ENCODE measurements around the gene OSBPL3. TPM values are rescaled to one million over a fixed set of nuclear protein-coding genes. Genes with fewer than 3 reads are reported as not detected.
"Not testable (repeated sequence)": the region's sequence is repeated elsewhere in the genome, so short reads cannot be mapped to it uniquely, and the experiment has no call there.

The OSBPL3 gene
- total RNA-seq, 1 donor from 2014 or later = 14.1 TPM

DNA sequence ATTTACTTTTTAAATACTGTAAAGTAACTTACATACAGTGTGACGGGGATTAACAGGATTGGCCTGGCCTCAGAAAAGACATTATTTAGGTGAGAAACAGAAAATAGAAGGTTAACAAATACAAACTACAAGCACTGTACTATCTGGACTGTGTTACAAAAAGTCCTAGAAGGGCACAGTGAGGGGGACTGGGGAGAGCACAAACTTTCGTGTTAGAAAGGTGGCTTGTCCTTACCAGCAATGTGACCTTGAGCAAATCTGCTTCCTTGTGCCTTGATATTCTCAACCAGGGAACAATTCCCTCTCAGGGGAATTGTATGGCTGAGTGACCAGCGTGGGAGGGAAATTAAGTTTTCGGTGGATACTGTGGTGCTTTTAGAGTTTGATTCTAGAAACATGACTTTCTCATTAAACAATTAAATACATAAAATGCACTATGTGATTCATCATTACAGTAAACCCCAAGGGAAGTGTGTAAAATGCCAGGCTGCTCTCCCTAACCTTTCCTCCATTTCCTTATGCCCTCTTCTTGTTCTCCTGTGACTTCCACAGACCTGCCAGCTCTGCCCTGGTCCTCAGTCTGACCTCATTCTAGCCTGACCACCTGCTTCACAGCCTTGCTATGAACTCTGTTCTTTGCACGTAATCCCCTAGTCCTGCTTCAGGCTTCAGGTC is 57.7 kb downstream of the OSBPL3 start:
- no peak for DNase-seq (ENCODE audit: low read depth in 2 of 2)

DNA sequence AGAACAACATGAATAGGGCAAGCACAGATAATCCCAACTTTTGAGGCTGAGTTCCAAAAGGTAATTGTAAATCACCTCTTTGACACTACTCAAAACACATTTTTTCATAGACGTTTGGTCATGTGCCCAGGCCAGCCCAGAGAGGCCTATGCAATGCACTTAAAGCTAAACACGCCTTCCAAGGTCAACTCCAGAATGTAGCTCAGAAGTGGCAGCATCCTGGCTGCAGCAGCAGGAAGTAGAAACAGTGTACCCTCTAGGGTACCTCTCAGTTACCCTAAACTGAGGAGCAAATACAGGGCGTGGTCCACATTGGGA is 58.7 kb downstream of the OSBPL3 start:
- DNase-seq (ENCODE audit: low read depth in 2 of 2) = peak in 1 of 2 donors; percentile 89

DNA sequence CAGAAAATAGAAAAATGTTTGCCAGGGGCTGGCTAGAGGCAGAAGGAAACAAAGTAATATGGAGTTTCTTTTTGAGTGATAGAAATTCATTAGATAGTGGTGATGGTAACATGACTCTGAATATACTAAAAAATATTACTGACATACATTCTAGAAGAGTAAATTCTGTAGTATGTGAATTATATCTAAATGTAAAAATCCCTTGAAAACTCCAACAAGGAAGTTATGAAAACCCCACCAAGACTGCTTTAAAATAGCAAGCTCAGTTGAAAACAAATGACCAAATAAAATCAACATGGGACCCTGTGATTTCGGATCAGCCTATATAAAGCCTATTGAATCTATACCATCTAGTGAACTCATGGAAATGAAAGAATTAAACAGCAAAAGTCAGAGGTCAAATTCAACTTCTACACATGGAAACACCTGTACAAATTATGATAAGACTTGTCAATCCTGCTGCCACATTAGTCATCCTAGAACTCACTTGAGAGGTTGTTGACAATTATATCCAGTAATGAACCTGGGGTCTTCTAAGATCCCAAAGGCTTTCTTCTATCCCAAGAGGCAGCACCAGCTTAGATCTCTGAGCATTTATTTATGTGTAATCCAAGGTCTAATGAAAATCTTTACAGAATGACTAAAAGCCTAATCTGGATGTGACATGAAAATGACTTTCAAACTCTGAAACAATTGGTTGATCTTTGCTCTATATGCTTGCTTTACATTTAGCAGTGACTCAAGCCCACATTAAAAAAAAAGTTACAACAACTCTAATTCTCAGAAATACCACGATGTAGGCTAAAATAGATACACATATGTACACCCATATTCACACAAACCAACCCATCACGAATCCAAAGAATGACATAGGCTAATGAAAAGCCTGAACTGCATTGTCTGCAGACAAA is 59.3 kb downstream of the OSBPL3 start:
- peak in 1 of 2 donors; percentile 51 for DNase-seq (ENCODE audit: low read depth in 2 of 2)

GRCh38 chr7:24917510-24918239 is 62.3 kb downstream of the OSBPL3 start:
- no peak for DNase-seq (ENCODE audit: low read depth in 2 of 2)

DNA sequence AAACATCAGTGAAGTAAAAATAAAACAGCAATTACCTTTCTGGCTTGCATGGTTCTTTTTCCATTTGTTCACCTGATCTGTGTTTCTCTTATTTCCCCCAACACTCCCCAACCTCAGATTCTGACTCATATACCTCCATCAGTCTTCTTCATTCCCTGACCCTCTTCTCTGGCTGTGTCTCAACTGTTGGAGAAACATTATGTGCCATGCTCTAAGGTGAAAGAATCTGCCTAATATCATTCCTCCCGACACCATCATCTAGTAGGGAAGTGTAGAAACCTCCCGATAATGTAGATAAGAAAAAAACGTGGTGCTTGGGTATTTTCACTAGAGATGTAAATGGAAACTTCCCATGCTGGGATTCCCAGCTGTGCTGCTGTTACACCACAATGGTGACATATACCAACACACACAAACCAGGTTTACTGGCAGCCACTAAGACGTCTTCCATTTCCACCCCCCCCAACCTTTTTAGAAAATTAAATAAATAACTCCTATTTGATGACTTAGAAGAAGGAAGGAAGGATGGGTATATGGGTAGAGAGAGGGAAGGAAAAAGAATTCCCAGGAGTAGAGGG is 63.4 kb downstream of the OSBPL3 start:
- no peak for DNase-seq (ENCODE audit: low read depth in 2 of 2)

GRCh38 chr7:24914465-24914859 is 65.5 kb downstream of the OSBPL3 start:
- no peak for DNase-seq (ENCODE audit: low read depth in 2 of 2)

GRCh38 chr7:24913801-24914464 is 66.0 kb downstream of the OSBPL3 start:
- DNase-seq (ENCODE audit: low read depth in 2 of 2) = peak in 1 of 2 donors; percentile 25

DNA sequence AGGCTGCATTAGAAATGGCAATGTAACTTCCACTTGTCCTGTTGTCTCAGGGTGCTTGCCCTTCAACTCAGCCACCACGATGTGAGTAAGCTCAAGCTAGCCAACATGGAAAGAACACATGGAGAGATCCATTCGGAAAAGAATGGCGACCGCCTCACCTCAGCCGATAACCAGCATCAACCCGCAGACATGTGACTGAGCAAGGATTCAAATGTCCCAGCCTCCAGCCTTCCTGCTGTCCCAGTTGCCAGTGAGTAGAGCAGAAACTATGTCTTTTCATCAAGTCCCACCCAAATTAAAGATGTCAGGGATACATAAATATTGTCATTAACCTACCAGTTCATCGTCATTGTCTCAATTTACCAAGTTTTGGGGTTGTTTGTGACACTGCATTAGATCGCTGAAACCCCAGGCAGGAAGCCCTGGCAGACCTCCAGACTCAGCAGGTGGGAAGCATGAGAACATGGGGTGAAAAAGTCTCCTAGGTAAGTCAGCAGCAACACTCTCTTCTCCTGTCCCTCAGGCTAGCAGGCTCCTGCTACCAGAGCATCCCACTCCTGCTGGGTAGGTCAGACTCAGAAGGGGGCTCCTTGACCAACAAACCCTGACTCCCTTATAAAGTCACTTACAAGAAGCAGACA is 67.0 kb downstream of the OSBPL3 start:
- DNase-seq (ENCODE audit: low read depth in 2 of 2) = peak in 1 of 2 donors; percentile 40

GRCh38 chr7:24912424-24912823 is 67.6 kb downstream of the OSBPL3 start:
- no peak for DNase-seq (ENCODE audit: low read depth in 2 of 2)

DNA sequence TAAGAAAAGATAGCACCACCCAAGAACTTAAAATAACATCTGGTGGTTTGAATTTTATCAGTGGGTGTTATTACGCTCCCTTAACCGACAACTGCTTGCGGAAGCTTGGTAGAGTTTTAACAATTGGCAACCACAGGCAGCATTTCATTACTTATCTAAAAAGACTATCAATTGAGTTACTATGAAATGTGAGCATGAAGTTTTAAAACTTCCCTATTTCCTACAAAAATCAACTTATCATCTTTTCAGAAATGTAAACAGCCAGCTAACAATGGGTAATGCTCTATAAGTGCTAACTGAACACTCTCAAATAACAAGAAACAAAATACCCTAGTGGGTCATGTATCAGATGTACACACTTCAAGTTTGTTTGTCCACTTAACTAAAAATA is 68.8 kb downstream of the OSBPL3 start:
- DNase-seq (ENCODE audit: low read depth in 2 of 2) = no peak

- DNase-seq (ENCODE audit: low read depth in 2 of 2) = no peak
Observed at GRCh38 chr7:24910551-24911212, 69.3 kb downstream of the OSBPL3 start.

DNA sequence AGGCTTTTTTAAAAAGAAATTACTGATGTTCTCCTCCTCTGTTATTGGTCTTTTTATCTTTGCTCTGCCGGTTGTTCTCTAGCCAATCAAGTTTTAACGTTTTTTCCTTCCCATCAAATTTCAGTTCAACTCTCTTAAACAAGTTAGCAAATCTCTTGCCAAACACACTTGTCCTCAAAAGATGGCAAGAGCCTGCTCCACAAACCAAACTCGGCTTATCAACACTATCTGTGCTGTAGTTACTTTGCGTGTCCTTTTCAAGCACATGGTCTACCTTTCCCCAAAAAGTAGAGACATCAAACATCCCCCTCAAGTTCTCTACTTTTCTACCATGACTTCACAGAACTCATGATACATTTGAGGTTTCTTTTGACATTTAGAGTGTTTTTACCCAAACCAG is 71.3 kb downstream of the OSBPL3 start:
- DNase-seq (ENCODE audit: low read depth in 2 of 2) = no peak

- no peak for DNase-seq (ENCODE audit: low read depth in 2 of 2)
Observed at GRCh38 chr7:24908166-24908565, 71.8 kb downstream of the OSBPL3 start.

DNA sequence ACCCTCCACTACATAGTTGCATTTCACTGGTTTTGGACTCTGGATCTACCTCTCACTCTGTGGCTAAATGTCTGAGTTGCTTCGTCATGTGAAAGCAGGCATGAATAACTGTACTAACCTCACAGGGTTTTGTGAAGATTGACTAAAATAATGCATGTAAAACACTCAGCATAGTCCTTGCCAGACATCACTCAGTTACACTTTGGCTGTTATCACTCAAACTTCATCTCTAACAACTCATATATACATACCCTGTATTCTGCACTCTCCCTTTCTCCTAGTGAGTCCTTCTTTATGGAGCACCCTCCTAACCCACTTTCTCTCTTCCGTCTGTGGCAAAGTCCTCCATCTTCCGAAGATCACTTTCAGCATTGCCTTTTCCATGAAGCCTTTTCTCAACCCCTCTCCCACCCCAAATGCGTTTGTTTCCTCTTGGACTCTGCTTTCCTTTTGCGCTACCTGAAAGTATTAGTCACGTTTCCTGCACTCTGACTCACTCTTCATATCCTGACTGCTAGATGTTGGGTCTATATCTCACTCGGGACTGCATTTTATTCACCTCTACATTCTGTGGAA is 72.6 kb downstream of the OSBPL3 start:
- DNase-seq (ENCODE audit: low read depth in 2 of 2) = peak; percentile 86 to 89

- no peak for DNase-seq (ENCODE audit: low read depth in 2 of 2)
Observed at GRCh38 chr7:24905996-24906770, 73.8 kb downstream of the OSBPL3 start.

GRCh38 chr7:24903992-24904391 is 76.0 kb downstream of the OSBPL3 start:
- not testable (repeated sequence) for DNase-seq (ENCODE audit: low read depth in 2 of 2)

DNA sequence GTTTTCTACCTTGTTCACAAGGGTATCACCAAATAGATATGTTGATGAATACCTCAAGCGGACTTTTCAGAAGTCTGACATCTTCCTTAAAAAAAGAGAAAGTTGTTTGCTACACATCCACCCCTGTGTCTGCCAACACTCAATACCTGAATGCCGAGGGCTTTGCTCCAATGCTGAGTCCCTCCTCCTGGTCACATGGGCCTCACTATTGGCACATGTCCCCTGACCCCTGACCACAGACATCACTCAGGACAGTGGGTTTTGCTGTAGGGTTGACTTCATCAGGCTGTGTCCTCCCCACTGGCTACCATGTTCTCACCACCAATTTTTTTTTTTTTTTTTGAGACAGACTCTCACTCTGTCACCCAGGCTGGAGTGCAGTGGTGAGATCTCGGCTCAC is 76.4 kb downstream of the OSBPL3 start:
- no peak for DNase-seq (ENCODE audit: low read depth in 2 of 2)

DNA sequence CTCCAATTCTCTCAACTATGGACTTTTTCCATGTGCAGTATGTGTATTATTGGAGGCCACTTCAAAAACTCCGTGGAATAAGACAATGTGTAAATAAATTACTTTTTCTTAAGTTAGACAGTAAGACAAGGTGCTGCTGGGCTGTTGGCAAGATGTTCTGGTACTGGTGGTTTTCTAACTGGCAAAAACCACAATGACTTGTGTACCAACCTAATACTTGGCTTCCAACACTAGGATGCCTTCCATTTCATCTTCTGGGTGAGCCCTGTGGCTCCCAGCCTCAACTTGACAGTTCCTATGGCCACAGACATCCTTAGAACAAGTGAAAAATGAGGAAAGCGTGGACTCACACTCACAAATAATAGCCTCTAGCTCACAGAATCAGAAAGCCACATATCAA is 77.0 kb downstream of the OSBPL3 start:
- DNase-seq (ENCODE audit: low read depth in 2 of 2) = no peak

DNA sequence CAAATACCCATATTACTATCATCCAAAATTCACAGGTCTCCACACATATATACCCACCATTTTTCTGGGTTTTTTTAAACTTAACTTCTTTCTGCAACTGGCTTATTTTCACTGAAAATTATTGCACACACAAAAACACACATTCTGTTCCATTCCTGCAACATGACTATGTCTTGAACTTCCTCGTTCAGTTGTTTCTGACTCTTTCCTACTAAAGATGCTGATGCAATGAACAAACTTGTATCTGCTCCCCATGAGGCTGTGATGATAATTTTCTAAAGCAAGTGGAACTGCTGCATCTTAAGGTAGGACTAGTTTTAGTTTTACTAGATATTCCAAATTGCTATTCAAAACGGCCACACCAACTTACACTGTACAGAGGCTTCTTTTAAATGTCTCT is 77.7 kb downstream of the OSBPL3 start:
- no peak for DNase-seq (ENCODE audit: low read depth in 2 of 2)
